ENCODE data around the gene ARHGAP31.

The ARHGAP31 gene

GRCh38 chr3:119340446-119340845 lies 46.3 kb downstream of the ARHGAP31 start:
- no peak overlapping the region for H3K4me3 ChIP-seq (ENCODE audit: low read depth, low read length)
- no peak overlapping the region for H2AFZ ChIP-seq
- H3K27me3 ChIP-seq (ENCODE audit: control insufficient read depth, insufficient read depth, low read length) = no peaks in the 10 kb centered on the region
- H3K9me3 ChIP-seq (ENCODE audit: control insufficient read depth, low read length) = no peaks in the 10 kb centered on the region
- no peaks in the 10 kb centered on the region for H3K4me1 ChIP-seq
- no peaks in the 10 kb centered on the region for H3K36me3 ChIP-seq (ENCODE audit: control insufficient read depth, insufficient read depth, low read length)
- no peak overlapping the region for H3K9ac ChIP-seq
- no peaks in the 10 kb centered on the region for H3K79me2 ChIP-seq
- no peak overlapping the region for H3K4me2 ChIP-seq (ENCODE audit: low read length)
- TF ChIP-seq, protein P1, sequence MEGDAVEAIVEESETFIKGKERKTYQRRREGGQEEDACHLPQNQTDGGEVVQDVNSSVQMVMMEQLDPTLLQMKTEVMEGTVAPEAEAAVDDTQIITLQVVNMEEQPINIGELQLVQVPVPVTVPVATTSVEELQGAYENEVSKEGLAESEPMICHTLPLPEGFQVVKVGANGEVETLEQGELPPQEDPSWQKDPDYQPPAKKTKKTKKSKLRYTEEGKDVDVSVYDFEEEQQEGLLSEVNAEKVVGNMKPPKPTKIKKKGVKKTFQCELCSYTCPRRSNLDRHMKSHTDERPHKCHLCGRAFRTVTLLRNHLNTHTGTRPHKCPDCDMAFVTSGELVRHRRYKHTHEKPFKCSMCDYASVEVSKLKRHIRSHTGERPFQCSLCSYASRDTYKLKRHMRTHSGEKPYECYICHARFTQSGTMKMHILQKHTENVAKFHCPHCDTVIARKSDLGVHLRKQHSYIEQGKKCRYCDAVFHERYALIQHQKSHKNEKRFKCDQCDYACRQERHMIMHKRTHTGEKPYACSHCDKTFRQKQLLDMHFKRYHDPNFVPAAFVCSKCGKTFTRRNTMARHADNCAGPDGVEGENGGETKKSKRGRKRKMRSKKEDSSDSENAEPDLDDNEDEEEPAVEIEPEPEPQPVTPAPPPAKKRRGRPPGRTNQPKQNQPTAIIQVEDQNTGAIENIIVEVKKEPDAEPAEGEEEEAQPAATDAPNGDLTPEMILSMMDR (IDR thresholded peaks at IDR 0.05) = no peak
- H3K27ac ChIP-seq = no peak overlapping the region

- H2AFZ ChIP-seq = no peak overlapping the region
- H3K27me3 ChIP-seq (ENCODE audit: control insufficient read depth, insufficient read depth, low read length) = no peaks in the 10 kb centered on the region
- TF ChIP-seq, protein P1 (IDR thresholded peaks at IDR 0.05) = no peak
- no peaks in the 10 kb centered on the region for H3K4me1 ChIP-seq
- H3K79me2 ChIP-seq = no peaks in the 10 kb centered on the region
- H3K27ac ChIP-seq = no peak overlapping the region
- no peaks in the 10 kb centered on the region for H3K9me3 ChIP-seq (ENCODE audit: control insufficient read depth, low read length)
- H3K4me2 ChIP-seq (ENCODE audit: low read length) = no peak overlapping the region
- H3K36me3 ChIP-seq (ENCODE audit: control insufficient read depth, insufficient read depth, low read length) = no peaks in the 10 kb centered on the region
- no peak overlapping the region for H3K4me3 ChIP-seq (ENCODE audit: low read depth, low read length)
- no peak overlapping the region for H3K9ac ChIP-seq
Observed at GRCh38 chr3:119342176-119342575, 48.0 kb downstream of the ARHGAP31 start.

- no peak overlapping the region for H2AFZ ChIP-seq
- H3K36me3 ChIP-seq (ENCODE audit: control insufficient read depth, insufficient read depth, low read length) = no peaks in the 10 kb centered on the region
- no peaks in the 10 kb centered on the region for H3K9me3 ChIP-seq (ENCODE audit: control insufficient read depth, low read length)
- no peak overlapping the region for H3K4me3 ChIP-seq (ENCODE audit: low read depth, low read length)
- no peak overlapping the region for H3K9ac ChIP-seq
- no peak overlapping the region for H3K27ac ChIP-seq
- no peaks in the 10 kb centered on the region for H3K27me3 ChIP-seq (ENCODE audit: control insufficient read depth, insufficient read depth, low read length)
- no peaks in the 10 kb centered on the region for H3K79me2 ChIP-seq
- H3K4me1 ChIP-seq = no peaks in the 10 kb centered on the region
- TF ChIP-seq, protein P1 (IDR thresholded peaks at IDR 0.05) = no peak
- H3K4me2 ChIP-seq (ENCODE audit: low read length) = no peak overlapping the region
Observed at GRCh38 chr3:119343719-119344118, 49.5 kb downstream of the ARHGAP31 start.

DNA sequence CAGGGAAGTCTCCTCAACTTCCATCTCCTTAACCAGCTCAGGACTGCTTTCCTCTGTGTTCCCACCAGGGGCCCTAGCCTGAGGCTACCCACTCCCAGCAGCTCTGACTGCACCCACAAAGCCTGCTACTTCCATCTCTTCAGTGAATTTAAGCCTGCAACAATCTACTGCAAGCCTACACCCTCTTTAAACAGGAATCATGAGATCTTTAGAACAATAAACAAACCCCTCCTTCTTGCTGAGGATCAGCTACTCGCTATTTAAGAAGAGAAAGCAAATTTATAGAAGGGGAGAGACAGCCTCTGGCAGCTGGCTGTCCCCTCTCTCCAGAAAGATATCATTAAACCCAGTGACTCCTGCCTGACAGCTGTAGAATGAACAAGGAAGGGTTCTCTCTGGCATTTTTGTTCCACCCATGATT lies 51.9 kb downstream of the ARHGAP31 start:
- no peak overlapping the region for H2AFZ ChIP-seq
- no peaks in the 10 kb centered on the region for H3K36me3 ChIP-seq (ENCODE audit: control insufficient read depth, insufficient read depth, low read length)
- no peak overlapping the region for H3K4me3 ChIP-seq (ENCODE audit: low read depth, low read length)
- no peaks in the 10 kb centered on the region for H3K4me1 ChIP-seq
- no peaks in the 10 kb centered on the region for H3K9me3 ChIP-seq (ENCODE audit: control insufficient read depth, low read length)
- no peaks in the 10 kb centered on the region for H3K79me2 ChIP-seq
- TF ChIP-seq, protein P1 (IDR thresholded peaks at IDR 0.05) = no peak
- no peak overlapping the region for H3K4me2 ChIP-seq (ENCODE audit: low read length)
- H3K27me3 ChIP-seq (ENCODE audit: control insufficient read depth, insufficient read depth, low read length) = no peaks in the 10 kb centered on the region
- H3K27ac ChIP-seq = no peak overlapping the region
- no peak overlapping the region for H3K9ac ChIP-seq

- H3K36me3 ChIP-seq (ENCODE audit: control insufficient read depth, insufficient read depth, low read length) = no peaks in the 10 kb centered on the region
- no peak overlapping the region for H3K9ac ChIP-seq
- no peak overlapping the region for H3K27ac ChIP-seq
- no peak overlapping the region for H3K4me2 ChIP-seq (ENCODE audit: low read length)
- no peaks in the 10 kb centered on the region for H3K27me3 ChIP-seq (ENCODE audit: control insufficient read depth, insufficient read depth, low read length)
- H3K4me3 ChIP-seq (ENCODE audit: low read depth, low read length) = no peak overlapping the region
- no peaks in the 10 kb centered on the region for H3K79me2 ChIP-seq
- no peaks in the 10 kb centered on the region for H3K9me3 ChIP-seq (ENCODE audit: control insufficient read depth, low read length)
- H3K4me1 ChIP-seq = no peaks in the 10 kb centered on the region
- H2AFZ ChIP-seq = no peak overlapping the region
- TF ChIP-seq, protein P1 (IDR thresholded peaks at IDR 0.05) = no peak
Observed at GRCh38 chr3:119347036-119347435, 52.9 kb downstream of the ARHGAP31 start.

Data from parathyroid adenoma (tissue), 2 donors.